Measurements from ENCODE around the gene ERP27.

- TF ChIP-seq POLR2A (IDR thresholded peaks at IDR 0.05) (no peak), CTCF (IDR thresholded peaks at IDR 0.05 in 8 of 11, conservative IDR thresholded peaks at IDR 0.05 in 3 of 11) (no peak), POLR2AphosphoS5 (IDR thresholded peaks at IDR 0.05) (no peak)
Measured at GRCh38 chr12:14893506-14894250, 44.7 kb downstream of the ERP27 start.
